22Rv1 (cell line): ENCODE measurements around the gene BCAP31.

Source experiments
- CTCF ChIP-seq: fragments of 450-650 bp; IDR thresholded peaks from 2 replicates; pipeline ENCODE4 v1.5.1; 2017; ENCODE audit warnings: mild to moderate bottlenecking
- ZFX ChIP-seq: fragments of 450-650 bp; IDR thresholded peaks from 2 replicates; pipeline ENCODE4 v1.6.1; 2017; ENCODE audit warnings: antibody characterized with exemption, borderline replicate concordance

GRCh38 chrX:153653556-153653955, 70.6 kb downstream of the BCAP31 start:
- TF ChIP-seq CTCF: no peak
- TF ChIP-seq ZFX: no peak
